GM19455 (cell line): ENCODE data around the gene FAM181B.
"Not testable (repeated sequence)": the region's sequence is repeated elsewhere in the genome, so short reads cannot be mapped to it uniquely, and the experiment has no call there.

Experiments used
- ATAC-seq: cut with Tn5 transposase; IDR thresholded peaks from one replicate; pipeline ENCODE4 v1.9.1; 2021; ENCODE audit not compliant: unreplicated experiment

Gene FAM181B

GRCh38 chr11:82732734-82733443 is 775 bp downstream of the FAM181B start:
- ATAC-seq: no peak

GRCh38 chr11:82732348-82732733 is 1.3 kb downstream of the FAM181B start:
- ATAC-seq: no peak

GRCh38 chr11:82731691-82732277 is 1.9 kb downstream of the FAM181B start:
- no peak for ATAC-seq

- ATAC-seq: no peak
Measured at GRCh38 chr11:82730754-82731153, 2.9 kb downstream of the FAM181B start.

GRCh38 chr11:82730286-82730685 is 3.4 kb downstream of the FAM181B start:
- no peak for ATAC-seq

GRCh38 chr11:82724026-82724425 is 9.6 kb downstream of the FAM181B start:
- ATAC-seq: no peak

GRCh38 chr11:82722231-82722630 is 11.4 kb downstream of the FAM181B start:
- ATAC-seq: no peak

- ATAC-seq: no peak
Measured at GRCh38 chr11:82720267-82721065, 13.2 kb downstream of the FAM181B start.

GRCh38 chr11:82719361-82720105 is 14.1 kb downstream of the FAM181B start:
- ATAC-seq: no peak

GRCh38 chr11:82718821-82719220 is 14.8 kb downstream of the FAM181B start:
- ATAC-seq: no peak

GRCh38 chr11:82718307-82718706 is 15.4 kb downstream of the FAM181B start:
- ATAC-seq: peak; percentile 79

GRCh38 chr11:82714346-82715174 is 19.1 kb downstream of the FAM181B start:
- no peak for ATAC-seq

- no peak for ATAC-seq
Measured at GRCh38 chr11:82711648-82712047, 22.0 kb downstream of the FAM181B start.

- ATAC-seq: no peak
Measured at GRCh38 chr11:82703796-82704195, 29.9 kb downstream of the FAM181B start.

GRCh38 chr11:82703226-82703625 is 30.4 kb downstream of the FAM181B start:
- no peak for ATAC-seq

- ATAC-seq: peak; percentile 60
Measured at GRCh38 chr11:82701847-82702520, 31.7 kb downstream of the FAM181B start.

- ATAC-seq: no peak
Measured at GRCh38 chr11:82698576-82699352, 34.9 kb downstream of the FAM181B start.

GRCh38 chr11:82692981-82693380 is 40.7 kb downstream of the FAM181B start:
- no peak for ATAC-seq

- ATAC-seq: not testable (repeated sequence)
Measured at GRCh38 chr11:82689347-82689746, 44.3 kb downstream of the FAM181B start.
